DND-41 (cell line): ENCODE measurements around the gene EHF.

Source experiments
- ATAC-seq: fragments of 200-7000 bp; cut with Tn5 transposase; 3 replicates; pipeline ENCODE4 v1.9.1; 2021; ENCODE audit warnings: low read depth; ENCODE audit not compliant: insufficient read depth
- DNase-seq: peaks from one replicate; pipeline ENCODE4 v3.0.0-alpha.2; 2020
- H2AFZ ChIP-seq: 2 replicates; pipeline ENCODE4 v1.6.0; 2012; ENCODE audit warnings: low read depth, low read length
- H3K27ac ChIP-seq: 2 replicates; pipeline ENCODE4 v1.5.1; 2012; ENCODE audit warnings: low read length, inconsistent platforms
- H3K27me3 ChIP-seq: fragments of 200-600 bp; sonication (generic); 2 replicates; pipeline ENCODE4 v1.6.0; 2012; ENCODE audit warnings: low read length, mild to moderate bottlenecking, inconsistent platforms; ENCODE audit not compliant: insufficient read depth, poor library complexity
- H3K36me3 ChIP-seq: 2 replicates; pipeline ENCODE4 v1.5.1; 2012; ENCODE audit warnings: low read length, inconsistent platforms; ENCODE audit not compliant: insufficient read depth
- H3K4me1 ChIP-seq: 2 replicates; pipeline ENCODE4 v1.5.1; 2012; ENCODE audit warnings: mild to moderate bottlenecking, low read length; ENCODE audit not compliant: insufficient read depth
- H3K4me2 ChIP-seq: 2 replicates; pipeline ENCODE4 v1.6.0; 2012; ENCODE audit warnings: mild to moderate bottlenecking, moderate library complexity, low read length, inconsistent platforms; ENCODE audit not compliant: insufficient read depth
- H3K4me3 ChIP-seq, 2 experiments: fragments of 200-600 bp in 1 of 2; shearing (Covaris generic) in 1 of 2; 2 replicates each; pipeline ENCODE4 v1.5.1; 2012 to 2016; ENCODE audit warnings: inconsistent platforms in 2 of 2, low read length in 2 of 2, mild to moderate bottlenecking in 2 of 2, low read depth in 1 of 2, moderate library complexity in 1 of 2
- H3K79me2 ChIP-seq: 2 replicates; pipeline ENCODE4 v1.6.0; 2012; ENCODE audit warnings: low read length, inconsistent platforms; ENCODE audit not compliant: insufficient read depth
- H3K9ac ChIP-seq: 2 replicates; pipeline ENCODE4 v1.6.0; 2012; ENCODE audit warnings: low read depth, mild to moderate bottlenecking, inconsistent platforms, low read length, moderate library complexity
- H3K9me3 ChIP-seq: 2 replicates; pipeline ENCODE4 v1.5.1; 2012; ENCODE audit warnings: low read length, moderate library complexity, mild to moderate bottlenecking, inconsistent platforms; ENCODE audit not compliant: insufficient read depth, severe bottlenecking
- H4K20me1 ChIP-seq: 2 replicates; pipeline ENCODE4 v1.6.0; 2012; ENCODE audit warnings: low read length; ENCODE audit not compliant: insufficient read depth
- CTCF ChIP-seq: IDR thresholded peaks from 2 replicates; pipeline ENCODE4 v1.5.1; 2012; ENCODE audit warnings: borderline replicate concordance, low read length, moderate library complexity, mild to moderate bottlenecking; ENCODE audit not compliant: poor library complexity, severe bottlenecking; ENCODE audit errors: extremely low read depth
- EZH2 ChIP-seq: IDR thresholded peaks from 3 replicates; pipeline ENCODE4 v1.6.1; 2012; ENCODE audit warnings: borderline replicate concordance, low read depth, mild to moderate bottlenecking, moderate library complexity, low read length, inconsistent platforms; ENCODE audit not compliant: severe bottlenecking

Gene EHF

GRCh38 chr11:34676227-34676626 lies 55.3 kb downstream of the EHF start:
- H3K9ac ChIP-seq: no peak overlapping the region
- no peaks in the 10 kb centered on the region for H3K36me3 ChIP-seq
- DNase-seq: no peak
- H3K9me3 ChIP-seq: no peaks in the 10 kb centered on the region
- TF ChIP-seq EZH2 (no peak), CTCF (no peak)
- no peak overlapping the region for H3K4me2 ChIP-seq
- no peaks in the 10 kb centered on the region for H3K27me3 ChIP-seq
- no peaks in the 10 kb centered on the region for H3K4me1 ChIP-seq
- H3K27ac ChIP-seq: no peak overlapping the region
- no peak overlapping the region for H2AFZ ChIP-seq
- no peaks in the 10 kb centered on the region for H3K79me2 ChIP-seq
- ATAC-seq: no peak
- H4K20me1 ChIP-seq: no peaks in the 10 kb centered on the region
- no peak overlapping the region for H3K4me3 ChIP-seq

GRCh38 chr11:34679681-34680080 lies 58.8 kb downstream of the EHF start:
- Histone ChIP-seq H3K27ac (no peak overlapping the region), H3K4me3 (no peak overlapping the region), H3K4me1 (no peaks in the 10 kb centered on the region), H3K27me3 (no peaks in the 10 kb centered on the region), H4K20me1 (no peaks in the 10 kb centered on the region), H3K9me3 (no peaks in the 10 kb centered on the region), H2AFZ (no peak overlapping the region), H3K4me2 (no peak overlapping the region), H3K36me3 (no peaks in the 10 kb centered on the region), H3K9ac (no peak overlapping the region), H3K79me2 (no peaks in the 10 kb centered on the region)
- ATAC-seq: no peak
- no peak for DNase-seq
- no peak for TF ChIP-seq EZH2
- TF ChIP-seq CTCF: no peak

- TF ChIP-seq EZH2 (no peak), CTCF (no peak)
- Histone ChIP-seq H3K9ac (no peak overlapping the region), H3K4me2 (no peak overlapping the region), H3K9me3 (no peaks in the 10 kb centered on the region), H3K4me3 (no peak overlapping the region), H3K79me2 (no peaks in the 10 kb centered on the region), H3K36me3 (no peaks in the 10 kb centered on the region), H3K4me1 (no peaks in the 10 kb centered on the region), H3K27ac (no peak overlapping the region), H2AFZ (no peak overlapping the region), H4K20me1 (no peaks in the 10 kb centered on the region), H3K27me3 (no peaks in the 10 kb centered on the region)
- no peak for DNase-seq
- no peak for ATAC-seq
These were observed 59.3 kb downstream of the EHF start for GRCh38 chr11:34680206-34680605.
